Head of caudate nucleus (tissue), 42 donors: ENCODE measurements around the gene FRMD1.
A peak's percentile ranks its signal among the peaks of the same experiment; 100 is the strongest.

Experiments used
- DNase-seq, 42 donors: peaks; one replicate each; pipeline versions ENCODE4 v3.0.0 to v3.0.0-alpha.2; 2020 to 2021; ENCODE audit warnings: mixed read lengths in 7 of 42
- intact Hi-C: fragments of 100-400 bp; cut with DNase I; formaldehyde crosslinking; loops from one replicate; pipeline ENCODE4 v1.15.0; 2022

The FRMD1 gene

DNA sequence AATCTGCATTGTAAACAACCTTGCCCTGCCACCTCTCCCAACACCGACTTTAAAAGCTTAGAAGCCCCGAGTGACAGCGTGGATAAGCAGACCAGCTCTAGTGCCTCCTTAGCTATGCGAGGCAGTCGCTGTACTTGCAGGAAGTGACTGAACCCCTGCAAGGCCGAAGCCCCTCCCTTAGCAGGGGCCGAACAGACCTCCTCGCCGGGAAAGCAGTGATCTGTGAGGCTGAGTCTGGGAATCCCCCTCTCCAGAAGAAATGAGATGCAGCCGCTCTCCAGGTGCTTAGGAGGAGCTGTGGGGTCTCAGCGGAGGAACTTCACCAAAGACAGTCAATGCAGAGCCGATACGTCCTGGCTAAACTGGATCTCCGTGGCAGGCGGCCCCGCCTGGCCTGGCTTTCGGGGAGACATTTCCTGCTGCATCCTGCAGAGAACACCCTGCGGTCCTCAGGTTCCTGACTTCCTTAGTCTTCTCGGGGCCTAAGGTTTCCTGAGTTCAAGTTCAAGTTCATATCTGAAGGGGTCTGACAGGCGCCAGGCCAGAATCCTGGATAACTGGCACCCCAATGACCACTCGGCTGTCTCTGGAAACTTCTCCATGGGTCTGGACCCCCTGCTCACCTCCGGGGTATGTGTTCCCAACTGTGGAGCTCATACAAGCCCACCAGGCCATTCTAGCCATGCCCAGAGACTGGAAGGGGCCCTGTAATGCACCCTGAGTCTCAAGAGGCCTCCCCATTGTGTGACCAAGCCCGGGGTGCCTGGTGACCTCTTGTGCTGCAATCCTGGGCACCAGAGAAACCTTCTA is 20.4 kb upstream of the FRMD1 start:
- no peak for DNase-seq

DNA sequence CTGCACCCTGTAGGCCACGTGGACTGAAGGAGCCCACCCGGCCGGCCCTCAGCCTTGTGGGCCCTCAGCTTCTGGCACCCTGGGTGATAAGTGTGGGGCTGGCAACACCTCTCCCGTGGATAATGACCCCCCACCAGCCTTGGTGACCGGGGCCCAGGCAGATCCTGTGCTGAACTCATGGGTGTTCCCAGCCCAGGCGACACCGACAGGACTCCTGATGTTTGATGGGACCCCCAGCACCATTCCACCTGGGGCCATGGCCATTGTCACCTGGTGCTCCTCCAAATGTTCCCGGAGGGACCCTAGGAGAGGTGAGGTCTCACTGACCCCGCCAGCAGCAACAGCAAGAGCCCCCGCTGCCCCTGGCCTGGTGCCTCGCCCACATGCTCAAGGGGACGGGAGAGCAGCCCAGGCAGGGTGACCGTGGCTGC is 19.4 kb upstream of the FRMD1 start:
- intact Hi-C loops = no loop called here
- no peak for DNase-seq

More for the DNA sequence above, 20.4 kb upstream of the FRMD1 start:
- intact Hi-C loops = no loop called here

DNA sequence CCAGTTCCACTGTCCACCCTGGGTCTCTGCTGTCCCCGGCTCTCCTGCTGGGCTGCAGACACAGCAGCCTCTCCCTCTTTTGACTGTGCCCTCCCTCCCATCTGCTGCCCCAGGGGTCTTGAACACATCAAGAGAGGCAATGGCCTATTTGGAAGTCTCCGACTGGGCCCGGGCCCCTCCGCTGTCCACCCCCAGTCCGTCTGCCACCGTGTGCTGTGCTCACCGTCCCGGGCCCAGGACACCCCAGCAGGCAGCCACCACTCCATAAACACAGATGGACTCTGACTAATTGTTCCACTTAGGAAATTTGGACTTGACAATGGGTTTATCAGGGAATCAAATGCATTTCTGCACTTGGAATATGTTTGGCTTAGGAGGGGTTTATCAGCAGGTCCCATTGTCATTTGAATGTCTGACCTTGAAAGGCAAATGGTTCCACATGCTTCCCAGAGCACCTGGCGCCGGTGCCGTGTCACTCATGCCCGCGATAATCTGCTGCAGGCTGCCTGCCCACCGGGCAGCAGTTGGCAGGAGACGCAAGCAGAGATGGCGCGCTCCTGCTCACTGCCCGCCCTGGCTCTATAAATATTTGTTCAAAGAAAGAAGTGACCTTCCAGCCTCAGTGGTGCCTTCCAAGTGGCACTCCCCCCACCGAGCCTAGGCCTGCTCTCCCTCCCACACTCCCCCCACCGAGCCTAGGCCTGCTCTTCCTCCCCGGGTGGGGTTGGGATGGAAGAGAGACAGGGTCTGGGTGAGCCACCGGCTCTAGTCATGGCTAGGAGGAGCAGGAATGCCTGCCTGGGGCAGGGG is 18.8 kb upstream of the FRMD1 start:
- intact Hi-C loops = no loop called here
- DNase-seq = no peak

DNA sequence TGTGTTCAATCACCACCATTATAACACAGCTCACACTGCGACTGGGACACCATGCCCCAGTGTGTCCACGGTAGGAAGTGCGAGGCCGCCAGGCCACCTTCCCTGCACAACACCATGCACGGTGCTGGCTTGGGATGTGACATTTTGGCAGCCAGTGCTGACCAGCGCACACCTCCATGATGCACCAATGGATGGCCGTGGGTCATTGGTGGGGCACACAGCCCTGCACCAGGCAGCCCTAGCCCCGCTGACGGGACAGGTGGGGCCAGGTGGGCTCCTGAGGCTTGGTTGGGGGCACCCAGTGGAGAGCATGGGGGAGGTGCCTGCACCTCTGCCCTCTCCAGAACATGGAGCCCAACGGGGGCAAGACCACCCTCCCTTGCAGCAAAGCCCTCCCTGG is 18.2 kb upstream of the FRMD1 start:
- intact Hi-C loops = no loop called here
- DNase-seq = no peak

GRCh38 chr6:168096271-168096764 is 17.3 kb upstream of the FRMD1 start:
- DNase-seq = no peak
- intact Hi-C loops = no loop called here

DNA sequence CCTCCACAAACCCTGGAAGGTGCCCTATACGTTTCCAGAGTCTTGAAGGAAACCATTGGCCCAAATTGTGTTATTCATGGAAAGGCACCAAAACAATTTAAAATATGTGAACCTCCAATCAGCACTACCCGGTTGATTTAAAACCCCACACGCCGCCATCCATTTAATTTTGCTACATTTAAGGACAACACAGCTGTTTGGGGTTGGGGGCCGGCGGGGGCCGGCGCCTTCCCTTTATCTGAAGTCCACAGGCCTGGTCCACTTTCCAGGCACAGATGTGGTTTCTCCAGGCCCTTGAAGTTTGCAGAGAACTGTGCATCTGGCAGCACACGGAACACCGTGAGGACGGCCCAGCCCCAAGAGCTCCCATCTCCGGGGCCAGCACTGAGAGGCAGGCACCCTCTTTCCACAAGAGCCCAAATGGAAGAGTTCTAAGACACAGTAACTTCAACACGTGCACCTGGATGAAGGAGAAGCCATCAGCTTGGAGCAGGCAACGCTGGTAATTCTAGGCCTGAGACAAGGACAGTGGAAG is 16.8 kb upstream of the FRMD1 start:
- intact Hi-C loops = no loop called here

GRCh38 chr6:168095171-168095691 is 16.2 kb upstream of the FRMD1 start:
- intact Hi-C loops = no loop called here
- DNase-seq = peak in 1 of 42 donors; percentile 2

More for the DNA sequence above, 16.8 kb upstream of the FRMD1 start:
- DNase-seq = no peak

DNA sequence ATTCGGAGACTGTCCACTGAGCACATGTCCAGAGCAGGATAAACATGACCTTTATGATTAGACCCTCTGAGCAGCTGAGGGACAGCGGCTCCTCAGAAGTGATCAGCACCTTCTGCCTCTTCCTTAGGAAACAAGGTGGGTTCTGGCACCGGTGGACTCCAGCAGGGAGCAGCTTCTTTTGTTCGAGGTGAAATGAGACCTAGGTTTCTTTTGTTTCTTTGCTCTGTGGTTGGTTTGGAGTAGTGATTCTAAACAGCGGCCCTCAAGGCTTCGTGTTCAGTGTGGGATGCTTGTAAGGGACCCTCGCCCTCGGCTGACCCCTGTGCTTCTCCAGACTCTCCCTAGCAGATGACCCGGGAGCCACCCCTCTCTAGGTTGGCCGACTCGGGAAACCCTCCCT is 14.6 kb upstream of the FRMD1 start:
- intact Hi-C loops = no loop called here

DNA sequence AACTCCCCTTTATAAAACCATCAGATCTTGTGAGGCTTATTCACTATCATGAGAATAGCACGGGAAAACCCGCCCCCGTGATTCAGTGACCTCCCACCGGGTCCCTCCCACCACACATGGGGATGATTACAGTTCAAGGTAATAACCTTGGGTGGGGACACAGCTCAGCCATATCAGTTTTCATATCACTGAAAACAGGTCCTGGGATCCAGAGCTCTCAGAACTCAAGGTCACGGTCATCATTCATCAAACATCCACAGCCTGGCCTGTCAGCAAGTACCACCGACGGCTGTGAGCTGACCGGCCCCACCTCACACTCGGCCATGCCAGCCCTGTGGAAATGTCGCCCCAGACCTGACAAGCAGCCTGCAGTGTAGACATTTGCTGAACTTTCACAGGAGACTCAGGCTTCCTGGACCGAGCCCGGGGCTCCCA is 14.1 kb upstream of the FRMD1 start:
- no peak for DNase-seq

More for the DNA sequence above, 14.6 kb upstream of the FRMD1 start:
- DNase-seq = no peak

DNA sequence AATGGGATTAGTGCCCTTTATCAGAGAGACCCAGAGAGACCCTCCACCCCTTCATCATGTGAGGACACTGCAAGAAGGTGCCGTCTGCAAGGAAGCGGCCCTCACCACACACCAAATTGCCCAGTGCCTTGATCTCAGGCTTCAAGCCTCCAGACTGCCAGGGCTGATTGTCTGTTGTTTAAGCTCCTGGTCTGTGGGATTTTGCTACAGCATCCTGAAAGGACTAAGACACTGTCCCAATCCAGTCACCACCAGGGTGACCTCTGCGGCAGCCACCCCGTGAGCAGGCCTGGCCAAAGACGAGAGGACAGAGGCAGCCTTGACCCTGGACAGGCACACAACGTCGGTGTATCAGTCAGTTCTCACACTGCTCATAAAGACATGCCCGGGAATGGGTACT is 13.5 kb upstream of the FRMD1 start:
- DNase-seq = no peak
- intact Hi-C loops = no loop called here

More for the DNA sequence above, 14.1 kb upstream of the FRMD1 start:
- intact Hi-C loops = no loop called here

DNA sequence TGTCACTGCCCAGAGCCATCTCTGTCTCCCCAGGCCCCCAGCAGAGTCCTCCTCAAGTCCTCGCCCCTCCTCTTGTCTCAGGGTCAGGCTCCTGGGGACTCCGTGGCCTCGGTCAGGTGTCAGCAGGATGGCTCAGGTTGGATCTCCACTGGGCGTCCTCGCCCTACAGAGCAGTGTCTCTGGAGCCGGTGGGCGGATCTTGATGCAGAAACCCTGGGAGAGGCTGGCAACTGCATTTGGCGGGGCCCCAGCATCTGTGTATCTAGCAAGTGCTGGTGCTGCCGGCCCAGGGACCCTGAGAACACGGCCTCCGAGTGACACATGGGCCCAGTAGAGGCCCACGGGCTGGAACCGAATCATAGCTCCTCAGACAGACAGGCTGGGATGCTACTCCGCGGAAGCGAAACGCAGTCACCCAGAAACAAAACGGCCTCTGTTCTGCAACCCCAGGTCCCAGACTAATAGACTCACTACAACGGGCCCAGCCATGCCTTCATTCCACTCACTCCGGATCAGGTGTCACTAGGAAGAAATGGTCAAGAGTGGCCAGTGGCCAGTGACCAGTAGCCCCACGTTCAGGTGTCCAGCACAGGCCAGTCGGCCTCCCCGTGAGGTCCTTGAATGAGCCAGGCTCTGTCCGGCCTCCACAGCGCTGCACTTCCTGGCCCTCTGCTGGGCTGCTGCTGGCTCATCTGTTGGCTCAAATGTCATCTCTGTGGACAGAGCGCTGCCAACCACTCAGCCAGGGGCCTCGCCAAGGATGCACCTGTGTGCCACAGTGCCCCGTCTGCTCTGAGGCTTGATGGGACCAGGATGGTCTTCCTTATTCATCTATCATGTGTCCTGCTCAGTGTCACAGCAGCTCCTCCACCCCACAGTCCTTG is 12.6 kb upstream of the FRMD1 start:
- intact Hi-C loops = no loop called here
- DNase-seq = no peak

GRCh38 chr6:168090706-168091105 is 11.7 kb upstream of the FRMD1 start:
- intact Hi-C loops = no loop called here
- no peak for DNase-seq

- intact Hi-C loops = no loop called here
- no peak for DNase-seq
Observed at GRCh38 chr6:168090064-168090690, 11.2 kb upstream of the FRMD1 start.

DNA sequence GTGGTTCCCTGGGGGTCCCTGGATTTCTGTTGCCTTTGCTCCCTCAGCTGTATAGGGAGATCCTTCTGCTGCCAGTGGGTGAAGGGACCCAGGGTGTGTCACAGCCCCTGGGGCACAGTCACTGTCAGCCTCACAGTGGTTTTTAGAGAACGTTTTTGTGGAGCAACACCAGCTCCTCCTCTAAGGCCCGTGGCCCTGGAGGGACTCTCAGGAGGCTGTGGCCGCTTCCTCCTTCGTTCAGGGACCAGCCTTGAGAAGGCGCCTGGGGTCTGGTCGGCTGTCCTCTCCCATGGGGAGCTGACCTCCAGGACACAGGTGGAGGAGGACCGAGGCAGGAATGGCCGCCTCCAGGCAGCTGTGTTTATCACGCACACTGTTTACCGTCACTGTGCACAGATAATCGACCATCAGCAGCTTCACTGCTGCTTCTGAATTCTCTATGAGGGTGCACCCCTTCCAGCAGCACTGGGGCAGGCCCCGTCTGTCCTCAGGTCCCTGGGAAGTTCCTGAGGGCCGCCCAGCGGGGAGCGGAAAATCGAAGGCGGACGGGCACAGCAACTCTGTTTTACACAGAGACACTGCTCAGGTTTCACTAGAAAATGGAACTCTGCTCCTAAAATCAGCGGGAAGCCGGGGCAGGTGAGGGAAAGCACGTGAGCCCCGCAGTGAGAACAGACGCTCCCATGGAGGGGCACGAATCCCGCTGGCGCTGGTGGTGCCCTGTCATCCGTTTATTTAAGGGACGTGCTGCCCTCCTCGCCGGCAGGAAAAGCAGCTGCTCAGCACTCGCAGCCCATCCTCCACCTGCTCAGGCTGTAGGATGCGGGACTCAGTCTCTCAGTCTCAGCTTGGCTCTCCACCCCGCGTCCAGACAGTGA is 10.4 kb upstream of the FRMD1 start:
- intact Hi-C loops = no loop called here
- no peak for DNase-seq

- intact Hi-C loops = no loop called here
- peak in 16 of 42 donors; percentile 4 to 57 (median 24) for DNase-seq
Observed at GRCh38 chr6:168088161-168089053, 9.4 kb upstream of the FRMD1 start.
